ENCODE data around the gene PDE4D.
"Not testable (repeated sequence)": the region's sequence is repeated elsewhere in the genome, so short reads cannot be mapped to it uniquely, and the experiment has no call there.

Gene PDE4D

DNA sequence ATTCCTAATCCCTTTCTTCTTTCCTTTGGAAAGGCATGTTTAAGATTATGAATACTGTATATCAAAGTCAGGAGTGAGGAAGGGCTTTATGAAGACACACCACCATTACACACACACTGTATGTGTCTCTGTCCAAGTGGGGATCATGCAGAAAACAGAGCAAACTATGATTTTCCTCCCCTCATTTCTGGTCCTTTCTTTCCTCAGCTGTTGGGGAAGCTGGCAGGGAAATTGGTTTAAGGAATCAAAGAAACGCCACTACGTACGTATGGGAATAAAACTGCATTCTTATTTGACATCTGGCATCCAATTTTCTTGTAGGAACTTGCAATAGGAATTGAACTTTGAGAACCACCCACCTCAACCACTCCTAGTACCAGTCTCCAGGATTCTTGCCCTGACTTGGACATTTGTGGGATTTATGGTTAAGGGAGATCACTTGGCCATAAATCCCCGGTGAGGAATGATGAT is 125.8 kb downstream of the PDE4D start:
- DNase-seq, result no peak

DNA sequence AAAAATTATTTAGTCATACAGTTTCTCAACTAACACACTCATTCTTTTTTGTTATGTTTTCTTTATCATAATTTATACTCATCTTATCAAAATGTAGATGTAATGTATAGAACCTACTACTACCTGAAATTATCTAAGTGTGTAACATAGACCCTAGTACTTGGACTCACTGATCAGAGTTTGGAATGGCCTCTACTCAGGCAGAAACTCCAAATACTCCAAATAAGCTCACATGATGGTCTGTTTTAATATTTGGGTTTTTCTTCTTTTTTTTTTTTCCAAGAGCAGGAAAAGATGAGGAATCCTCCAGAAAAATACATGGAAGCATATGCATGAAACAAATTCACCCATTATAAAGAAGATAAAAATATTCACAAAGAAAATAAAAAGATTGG is 126.3 kb downstream of the PDE4D start:
- no peak for DNase-seq

GRCh38 chr5:59766427-59767210 is 126.9 kb downstream of the PDE4D start:
- DNase-seq, result no peak

DNA sequence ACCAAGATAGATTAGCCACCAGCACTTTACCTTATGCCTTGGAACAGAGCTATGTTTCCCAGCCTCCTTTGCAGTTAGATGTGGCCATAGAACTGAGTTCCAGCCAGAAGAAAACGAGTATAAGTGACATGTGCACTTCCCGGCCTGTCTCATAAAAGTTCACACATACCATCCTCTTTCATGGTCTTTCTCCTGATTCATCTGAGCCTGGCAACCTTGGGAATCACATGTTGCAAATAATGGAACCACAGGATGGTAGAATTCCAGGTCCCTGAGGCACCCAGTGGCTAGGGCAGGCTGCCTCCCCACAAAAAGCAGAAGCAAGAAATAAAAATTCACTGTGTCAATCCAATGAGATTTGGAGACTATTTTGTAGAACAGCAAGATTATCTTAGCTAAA is 128.1 kb downstream of the PDE4D start:
- no peak for DNase-seq

GRCh38 chr5:59764361-59764760 is 129.2 kb downstream of the PDE4D start:
- no peak for DNase-seq

DNA sequence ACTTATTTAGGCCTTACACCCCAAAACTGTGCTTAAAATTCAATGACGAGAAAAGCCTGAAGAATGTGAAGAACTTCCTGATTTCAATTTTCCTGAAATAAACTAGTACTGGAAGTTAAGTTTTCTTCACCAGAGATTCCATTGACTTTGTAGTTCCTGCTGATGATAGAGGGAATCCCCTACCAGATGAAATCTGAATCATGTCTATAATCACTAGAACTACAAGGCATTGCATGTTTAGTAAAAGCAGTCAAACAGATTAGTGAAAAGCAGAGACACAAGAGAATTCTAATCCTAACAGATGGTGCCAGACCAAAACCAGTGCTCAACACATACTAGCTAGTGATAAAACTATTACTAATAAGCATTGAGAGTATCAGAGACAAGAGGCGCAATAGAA is 130.0 kb downstream of the PDE4D start:
- no peak for DNase-seq

DNA sequence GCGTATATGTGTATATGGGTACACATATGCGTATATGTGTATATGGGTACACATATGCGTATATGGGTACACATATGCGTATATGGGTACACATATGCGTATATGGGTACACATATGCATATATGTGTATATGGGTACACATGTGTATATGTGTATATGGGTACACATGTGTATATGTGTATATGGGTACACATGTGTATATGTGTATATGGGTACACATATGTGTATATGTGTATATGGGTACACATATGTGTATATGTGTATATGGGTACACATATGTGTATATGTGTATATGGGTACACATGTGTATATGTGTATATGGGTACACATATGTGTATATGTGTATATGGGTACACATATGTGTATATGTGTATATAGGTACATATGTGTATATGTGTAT is 131.3 kb downstream of the PDE4D start:
- not testable (repeated sequence) for DNase-seq

DNA sequence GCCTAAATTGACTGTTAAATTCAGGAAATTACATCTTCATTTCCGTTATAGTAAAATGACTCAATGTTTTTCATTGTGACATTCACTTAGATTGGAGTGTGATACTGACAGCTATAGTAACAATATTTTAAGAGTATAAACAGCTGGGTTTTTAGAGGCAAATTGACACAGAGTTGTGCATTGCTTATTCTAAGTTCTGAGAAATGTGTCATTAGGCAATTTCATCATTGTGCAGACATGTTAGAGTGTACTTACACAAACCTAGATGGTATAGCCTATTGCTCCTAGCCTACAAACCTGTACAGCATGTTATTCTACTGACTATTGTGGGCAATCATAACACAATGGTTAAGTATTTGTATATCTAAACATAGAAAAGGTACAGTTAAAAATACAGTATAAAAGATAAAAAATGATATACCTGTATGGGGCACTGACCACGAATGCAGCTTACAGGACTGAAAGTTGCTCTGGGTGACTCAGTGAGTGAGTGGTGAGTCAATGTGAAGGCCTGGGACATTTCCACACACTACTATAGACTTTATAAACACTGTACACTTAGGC is 132.7 kb downstream of the PDE4D start:
- DNase-seq, result no peak

- no peak for DNase-seq
Measured at GRCh38 chr5:59759600-59760351, 133.8 kb downstream of the PDE4D start.

- DNase-seq, result no peak
Measured at GRCh38 chr5:59758566-59758965, 135.0 kb downstream of the PDE4D start.

- DNase-seq, result no peak
Measured at GRCh38 chr5:59757442-59757841, 136.1 kb downstream of the PDE4D start.

- no peak for DNase-seq
Measured at GRCh38 chr5:59756373-59757035, 137.0 kb downstream of the PDE4D start.

GRCh38 chr5:59755476-59755875 is 138.1 kb downstream of the PDE4D start:
- no peak for DNase-seq

GRCh38 chr5:59753599-59753998 is 139.9 kb downstream of the PDE4D start:
- DNase-seq, result no peak

GRCh38 chr5:59749782-59750520 is 143.6 kb downstream of the PDE4D start:
- no peak for DNase-seq

DNA sequence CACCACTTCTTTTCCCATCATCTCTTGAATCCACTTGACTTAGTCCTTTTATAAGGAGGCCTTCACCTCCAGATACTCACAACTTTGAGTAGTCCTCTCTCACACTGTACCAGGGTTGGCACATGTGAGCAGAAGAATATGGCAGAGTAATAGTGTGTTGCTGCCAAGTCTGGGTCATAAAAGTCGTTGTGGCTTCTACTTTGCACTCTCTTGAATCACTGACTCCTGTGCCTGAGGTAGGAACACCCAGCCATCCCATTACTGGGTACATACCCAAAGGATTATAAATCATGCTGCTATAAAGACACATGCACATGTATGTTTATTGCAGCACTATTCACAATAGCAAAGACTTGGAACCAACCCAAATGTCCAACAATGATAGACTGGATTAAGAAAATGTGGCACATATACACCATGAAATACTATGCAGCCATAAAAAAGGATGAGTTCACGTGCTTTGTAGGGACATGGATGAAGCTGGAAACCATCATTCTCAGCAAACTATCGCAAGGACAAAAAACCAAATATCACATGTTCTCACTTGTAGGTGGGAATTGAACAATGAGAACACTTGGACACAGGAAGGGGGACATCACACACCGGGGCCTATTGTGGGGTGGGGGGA is 145.4 kb downstream of the PDE4D start:
- not testable (repeated sequence) for DNase-seq

GRCh38 chr5:59746241-59746765 is 147.2 kb downstream of the PDE4D start:
- DNase-seq, result no peak

GRCh38 chr5:59745415-59745863 is 148.1 kb downstream of the PDE4D start:
- no peak for DNase-seq

- no peak for DNase-seq
Measured at GRCh38 chr5:59744531-59744992, 149.0 kb downstream of the PDE4D start.

GRCh38 chr5:59741599-59741998 is 151.9 kb downstream of the PDE4D start:
- DNase-seq, result no peak

- DNase-seq, result no peak
Measured at GRCh38 chr5:59738024-59738423, 155.5 kb downstream of the PDE4D start.

DNA sequence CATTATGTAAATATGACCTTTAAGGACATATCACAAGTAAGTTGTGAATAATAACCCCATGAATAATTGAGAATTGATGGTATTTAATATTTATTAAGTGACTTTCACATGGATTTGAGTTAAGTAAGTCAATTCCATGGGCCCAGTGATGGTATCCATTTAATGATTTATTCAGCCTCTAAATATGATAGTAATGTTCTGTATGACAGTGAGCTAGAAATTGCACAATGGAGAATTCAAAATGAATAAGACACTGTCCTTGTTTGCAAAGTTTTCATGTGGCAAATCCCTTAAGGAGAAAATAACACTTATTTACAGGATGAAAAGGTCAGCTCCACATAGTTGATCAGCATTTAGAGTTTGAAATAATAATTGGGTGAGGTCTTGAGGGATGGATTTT is 160.7 kb downstream of the PDE4D start:
- no peak for DNase-seq

Data from activated gamma-delta T cell treated with Interleukin-2 at 50 U/mL for 16 hours (primary cell).